ENCODE measurements around the gene SLC35E4. TPM values are rescaled to one million over a fixed set of nuclear protein-coding genes. Genes with fewer than 3 reads are reported as not detected.

SLC35E4 gene
- total and polyA plus RNA-seq, 9 of the 15 experiments (the other 6 are each of a cell fraction or from before 2014, with no cell fraction given) = 0.06 to 2.3 (median 0.86) TPM; not detected in 1

- in situ Hi-C loops (cut with MboI) (no loop called here), intact Hi-C loops (cut with micrococcal nuclease) (no loop called here)
- ChIA-PET POLR2A (no interaction called here), CTCF (ENCODE audit: low intra/inter-chr PET ratio) (no interaction called here)
- DNase-seq (ENCODE audit: extremely low read depth in 1 of 4, low spot score in 3 of 4) (no peak), ATAC-seq (no peak), FAIRE-seq (no peak)
- no TSS peak for BruUV-seq (replicated peaks)
- Histone ChIP-seq H4K20me1 (replicated peaks; ENCODE audit: control insufficient read depth, insufficient read depth, low read length) (no peaks in the 10 kb centered on the region), H3K27ac (ENCODE audit: extremely low read depth, low read depth, low read length) (no peak overlapping the region), H3K9me1 (ENCODE audit: control insufficient read depth, insufficient read depth, low read length) (no peaks in the 10 kb centered on the region), H3K4me1 (replicated peaks in 1 of 2; ENCODE audit: control insufficient read depth in 2 of 2, insufficient read depth in 2 of 2, low read length in 2 of 2) (peaks cover 0 to 2% of the 10 kb centered on the region in 2 experiments; a peak in 3 of 5 replicates), H3K4me3 (no peak overlapping the region), H3K9ac (ENCODE audit: insufficient read depth in 1 of 2, low read depth in 2 of 2, low read length in 2 of 2) (no peak overlapping the region), H3K79me2 (ENCODE audit: control insufficient read depth, insufficient read depth, low read length) (no peaks in the 10 kb centered on the region), H3K4me2 (ENCODE audit: insufficient read depth, low read length) (no peak overlapping the region), H3K27me3 (ENCODE audit: control insufficient read depth in 2 of 2, insufficient read depth in 2 of 2, low read length in 2 of 2) (no peaks in the 10 kb centered on the region; a peak in 1 of 5 replicates), H3K36me3 (ENCODE audit: control insufficient read depth, insufficient read depth, low read length) (no peaks in the 10 kb centered on the region), H3K9me3 (replicated peaks; ENCODE audit: control insufficient read depth, insufficient read depth, low read depth, low read length) (no peaks in the 10 kb centered on the region), H2AFZ (ENCODE audit: low read depth, low read length) (no peak overlapping the region)
- TF ChIP-seq TAL1 (IDR thresholded peaks at IDR 0.05) (no peak), ZNF174 (CRISPR knock-in tag; IDR thresholded peaks at IDR 0.05) (no peak), PYGO2 (tag; IDR thresholded peaks at IDR 0.05) (no peak), KAT8 (IDR thresholded peaks at IDR 0.05; ENCODE audit: low read depth) (no peak), ZNF583 (CRISPR knock-in tag; IDR thresholded peaks at IDR 0.05) (no peak), NBN (IDR thresholded peaks at IDR 0.05; ENCODE audit: low read depth) (no peak)
- TF ChIP-seq, protein P1, sequence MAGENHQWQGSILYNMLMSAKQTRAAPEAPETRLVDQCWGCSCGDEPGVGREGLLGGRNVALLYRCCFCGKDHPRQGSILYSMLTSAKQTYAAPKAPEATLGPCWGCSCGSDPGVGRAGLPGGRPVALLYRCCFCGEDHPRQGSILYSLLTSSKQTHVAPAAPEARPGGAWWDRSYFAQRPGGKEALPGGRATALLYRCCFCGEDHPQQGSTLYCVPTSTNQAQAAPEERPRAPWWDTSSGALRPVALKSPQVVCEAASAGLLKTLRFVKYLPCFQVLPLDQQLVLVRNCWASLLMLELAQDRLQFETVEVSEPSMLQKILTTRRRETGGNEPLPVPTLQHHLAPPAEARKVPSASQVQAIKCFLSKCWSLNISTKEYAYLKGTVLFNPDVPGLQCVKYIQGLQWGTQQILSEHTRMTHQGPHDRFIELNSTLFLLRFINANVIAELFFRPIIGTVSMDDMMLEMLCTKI (IDR thresholded peaks at IDR 0.05; ENCODE audit: partially characterized antibody) = no peak
- 17% methylated on average over 1 of the region's 2 CpGs for WGBS (ENCODE audit: insufficient coverage, low coverage, missing lambda C conversion rate)
Measured at GRCh38 chr22:30681831-30682230, 46.2 kb downstream of the SLC35E4 start.
